HuH-7.5 (cell line): Measurements from ENCODE around the gene CETP.
"Not testable (repeated sequence)": the region's sequence is repeated elsewhere in the genome, so short reads cannot be mapped to it uniquely, and the experiment has no call there.

Source experiments
- DNase-seq: peaks from one replicate; pipeline ENCODE4 v3.0.0; 2011; ENCODE audit warnings: low spot score

Gene CETP

DNA sequence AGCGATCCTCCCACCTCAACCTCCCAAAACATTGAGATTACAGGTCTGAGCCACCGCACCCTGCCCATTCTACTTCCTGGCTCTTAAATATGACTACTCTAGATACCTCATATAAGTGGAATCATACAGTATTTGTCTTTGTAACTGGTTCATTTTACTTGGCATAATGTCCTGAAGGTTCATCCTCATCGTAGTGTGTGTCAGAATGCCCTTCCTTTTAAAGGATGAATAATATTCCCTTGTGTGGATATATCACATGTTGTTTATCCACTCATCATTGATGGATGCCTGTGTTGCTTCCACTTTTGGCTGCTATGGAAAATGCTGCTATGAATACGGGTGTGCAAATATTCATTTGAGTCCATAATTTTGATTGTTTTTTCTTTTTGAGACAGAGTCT, 5.7 kb upstream of the CETP start:
- DNase-seq = no peak

DNA sequence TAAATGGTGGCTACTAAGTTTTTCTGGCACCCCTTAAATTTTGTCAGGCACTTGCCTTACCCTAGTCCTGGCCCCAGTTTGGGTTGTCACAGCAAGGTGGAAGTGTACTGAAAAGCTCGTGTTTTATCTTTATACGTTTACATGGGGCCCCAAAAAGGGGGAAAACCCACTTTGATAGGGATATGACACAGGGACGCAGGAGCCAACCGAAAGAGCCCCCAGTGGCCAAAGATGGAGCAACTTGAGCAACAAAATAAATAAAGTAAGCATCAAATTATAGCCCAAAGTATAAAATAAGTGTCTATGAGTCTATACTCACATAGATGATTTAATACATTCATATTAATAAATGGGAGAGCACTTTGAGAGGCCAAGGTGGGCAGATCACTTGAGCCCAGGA, 5.0 kb upstream of the CETP start:
- DNase-seq = no peak

DNA sequence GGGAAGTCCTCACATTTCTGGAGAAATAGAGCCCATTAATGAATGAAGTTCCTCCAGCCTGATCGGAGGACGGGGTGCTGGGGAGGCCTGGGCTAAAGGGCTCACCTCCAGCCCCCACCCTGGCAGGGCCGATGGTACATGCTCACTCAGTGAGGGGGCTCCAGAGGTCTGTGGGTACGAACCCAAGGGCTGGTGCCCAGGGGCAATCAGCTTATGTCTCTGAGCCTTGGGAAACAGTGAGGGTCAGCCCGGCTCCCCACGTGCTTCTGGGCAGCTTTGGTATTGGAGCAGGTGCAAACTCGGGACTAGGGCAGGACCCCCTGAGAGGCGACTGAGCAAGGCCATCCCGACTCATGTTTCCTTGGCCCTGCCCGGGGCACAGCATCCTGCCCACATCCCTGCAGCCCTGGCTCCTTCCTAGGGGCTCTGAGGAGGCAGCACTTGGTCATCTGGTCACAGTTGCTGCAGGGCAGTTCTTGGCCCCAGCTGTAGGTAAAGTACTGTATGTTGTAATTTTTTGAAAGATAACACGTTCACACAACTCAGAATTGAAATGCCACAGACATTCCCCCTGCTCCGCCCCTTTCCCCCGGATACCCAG, 969 bp upstream of the CETP start:
- no peak for DNase-seq

DNA sequence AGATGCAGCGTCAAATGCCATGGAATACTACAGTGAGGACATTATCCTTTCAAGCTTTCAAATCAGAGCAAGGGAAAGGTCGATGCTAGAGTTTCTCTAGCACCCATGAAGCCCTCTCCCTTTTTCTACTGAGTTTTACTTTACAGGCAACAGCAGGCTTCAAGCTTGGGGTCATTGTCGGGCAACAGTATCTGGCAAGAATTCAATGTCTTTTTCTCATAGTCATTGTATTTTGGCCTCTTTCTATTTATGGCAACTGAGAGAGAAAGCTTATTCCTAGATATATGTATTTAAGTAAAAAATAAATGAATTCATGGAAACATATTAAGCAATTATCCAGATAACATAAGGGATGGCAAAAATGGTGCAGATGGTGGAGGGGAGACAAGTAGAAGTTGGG, 364 bp upstream of the CETP start:
- DNase-seq = no peak

DNA sequence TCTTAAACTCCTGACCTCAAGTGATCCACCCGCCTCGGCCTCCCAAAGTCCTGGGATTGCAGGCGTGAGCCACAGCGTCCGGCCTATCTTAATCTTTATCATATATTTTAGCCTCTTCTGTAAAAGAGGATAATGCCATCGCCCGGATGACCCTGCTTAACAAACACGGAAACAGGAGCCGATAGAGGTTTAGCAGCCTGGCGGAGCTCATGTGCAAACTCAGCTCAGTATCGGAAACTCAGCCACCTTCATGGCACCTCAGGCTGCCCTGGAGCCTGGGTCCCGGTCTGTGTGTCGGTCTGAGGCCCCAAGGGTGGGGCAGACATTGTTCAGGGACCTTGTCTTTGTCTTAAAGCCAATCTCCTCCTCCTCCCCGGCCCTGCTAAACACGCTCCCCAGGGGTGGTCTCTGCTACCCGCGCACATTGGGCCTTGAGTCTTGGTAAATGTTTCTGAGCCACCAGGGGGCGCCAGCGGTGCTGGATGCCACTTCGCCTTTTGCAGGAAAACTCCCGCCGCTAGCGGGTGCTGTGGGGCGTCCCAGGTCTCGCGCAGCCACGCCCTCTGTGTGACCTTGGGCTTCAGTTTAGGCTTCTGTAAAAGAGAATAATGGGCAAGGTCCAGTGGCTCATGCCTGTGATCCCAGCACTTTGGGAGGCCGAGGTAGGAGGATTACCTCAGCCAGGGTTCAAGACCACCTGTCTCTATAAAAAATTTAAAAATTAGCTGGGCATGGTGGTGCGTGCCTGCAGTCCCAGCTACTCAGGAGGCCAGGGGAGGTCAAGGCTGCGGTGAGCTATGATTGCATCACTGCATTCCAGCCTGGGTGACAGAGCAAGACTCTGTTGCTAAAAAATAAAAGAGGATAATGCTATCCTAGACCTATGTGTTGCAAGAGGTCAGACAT, 2.7 kb downstream of the CETP start:
- DNase-seq = no peak

DNA sequence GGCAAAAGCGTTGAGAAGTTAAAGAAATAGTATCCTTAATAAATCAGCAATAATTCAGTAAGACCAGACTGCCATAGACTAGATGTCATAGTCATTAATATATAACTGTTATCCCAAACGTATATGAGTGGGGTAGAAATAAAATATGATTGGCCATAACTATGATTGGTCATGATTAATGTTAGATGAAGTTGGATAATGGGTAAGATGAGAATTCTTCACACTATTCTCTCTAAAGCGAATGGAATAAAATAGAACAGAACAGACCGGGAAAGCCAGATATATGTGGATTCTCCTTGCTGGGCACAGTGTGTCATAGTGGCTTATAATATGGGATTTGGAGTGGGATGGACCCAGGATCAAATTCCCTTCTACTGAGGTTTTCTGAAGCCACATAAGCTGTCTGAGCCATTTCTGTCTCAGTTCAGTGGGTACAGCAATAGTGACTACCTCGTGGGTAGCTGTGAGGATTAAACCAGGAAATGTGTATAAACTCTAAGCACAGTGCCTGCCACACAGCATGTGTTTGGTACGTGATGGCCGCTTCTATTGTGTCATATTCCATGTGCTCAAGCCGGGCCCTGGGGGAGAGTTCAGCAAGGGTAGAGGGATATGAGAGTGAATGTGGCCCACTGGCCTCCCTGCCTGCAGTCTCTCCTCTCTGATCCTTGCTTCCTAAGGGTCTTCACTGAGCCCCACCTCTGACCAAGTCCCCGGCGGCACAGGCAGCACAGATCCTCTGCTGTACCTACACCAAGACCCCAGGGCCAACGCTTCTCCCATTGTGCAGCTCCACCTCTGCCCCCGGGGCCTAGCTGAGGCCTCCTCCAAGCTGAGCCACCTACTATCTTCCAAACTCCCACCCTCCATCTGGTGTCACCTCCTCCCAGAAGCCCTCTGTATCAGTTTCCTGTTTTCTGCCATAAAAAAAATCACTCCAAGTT, 3.7 kb downstream of the CETP start:
- no peak for DNase-seq

DNA sequence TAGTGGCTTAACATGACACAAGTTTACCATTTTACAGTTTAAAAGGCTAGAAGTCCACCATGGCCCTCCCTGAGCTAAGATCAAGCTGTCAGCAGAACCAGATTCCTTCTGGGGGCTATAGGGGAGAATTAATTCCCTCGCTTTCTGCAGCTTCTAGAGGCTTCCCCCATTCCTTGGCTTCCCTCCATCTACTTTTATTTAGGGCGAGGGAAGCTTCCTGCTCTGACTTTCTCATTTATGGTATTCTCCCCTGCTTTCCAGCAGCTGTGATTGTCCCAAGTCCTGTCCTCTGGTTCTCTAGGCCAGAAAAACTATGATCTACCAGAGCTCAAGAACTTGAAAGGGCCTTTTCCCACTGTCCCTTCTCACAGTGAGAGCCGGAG, 4.3 kb downstream of the CETP start:
- DNase-seq = no peak

DNA sequence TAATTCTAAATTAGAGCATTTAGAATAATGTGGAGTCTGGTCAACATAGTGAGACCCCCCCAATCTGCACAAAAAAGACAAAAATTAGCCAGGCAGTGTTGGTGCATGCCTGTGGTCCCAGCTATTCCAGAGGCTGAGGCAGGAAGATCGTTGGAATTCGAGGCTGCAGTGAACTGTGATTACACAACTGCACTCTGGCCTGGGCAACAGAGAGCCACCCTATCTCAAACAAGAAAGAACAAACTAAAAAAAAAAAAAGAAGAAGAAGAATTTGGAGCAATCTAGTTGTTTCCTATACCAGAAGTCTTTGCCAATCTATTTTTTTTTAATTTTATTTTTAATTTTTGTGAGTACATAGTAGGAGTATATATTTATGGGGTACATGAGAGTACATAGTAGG, 6.0 kb downstream of the CETP start:
- no peak for DNase-seq

DNA sequence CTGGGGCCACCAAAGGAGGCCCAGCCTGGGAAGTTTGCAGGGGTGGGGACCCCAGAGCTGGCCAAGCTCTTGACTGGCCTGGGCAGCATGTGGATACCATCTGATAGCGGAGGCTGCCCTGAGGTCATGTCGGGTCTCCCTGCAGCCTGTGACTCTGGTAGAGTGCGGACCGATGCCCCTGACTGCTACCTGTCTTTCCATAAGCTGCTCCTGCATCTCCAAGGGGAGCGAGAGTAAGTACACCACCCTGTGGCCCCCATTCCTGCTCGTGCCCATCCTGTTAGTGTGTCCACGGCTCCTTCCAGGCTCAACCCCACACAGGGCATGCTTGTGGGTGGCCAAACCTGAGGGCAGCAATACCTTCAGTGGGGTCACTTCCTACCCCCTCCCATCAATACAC, 8.0 kb downstream of the CETP start:
- DNase-seq = no peak

DNA sequence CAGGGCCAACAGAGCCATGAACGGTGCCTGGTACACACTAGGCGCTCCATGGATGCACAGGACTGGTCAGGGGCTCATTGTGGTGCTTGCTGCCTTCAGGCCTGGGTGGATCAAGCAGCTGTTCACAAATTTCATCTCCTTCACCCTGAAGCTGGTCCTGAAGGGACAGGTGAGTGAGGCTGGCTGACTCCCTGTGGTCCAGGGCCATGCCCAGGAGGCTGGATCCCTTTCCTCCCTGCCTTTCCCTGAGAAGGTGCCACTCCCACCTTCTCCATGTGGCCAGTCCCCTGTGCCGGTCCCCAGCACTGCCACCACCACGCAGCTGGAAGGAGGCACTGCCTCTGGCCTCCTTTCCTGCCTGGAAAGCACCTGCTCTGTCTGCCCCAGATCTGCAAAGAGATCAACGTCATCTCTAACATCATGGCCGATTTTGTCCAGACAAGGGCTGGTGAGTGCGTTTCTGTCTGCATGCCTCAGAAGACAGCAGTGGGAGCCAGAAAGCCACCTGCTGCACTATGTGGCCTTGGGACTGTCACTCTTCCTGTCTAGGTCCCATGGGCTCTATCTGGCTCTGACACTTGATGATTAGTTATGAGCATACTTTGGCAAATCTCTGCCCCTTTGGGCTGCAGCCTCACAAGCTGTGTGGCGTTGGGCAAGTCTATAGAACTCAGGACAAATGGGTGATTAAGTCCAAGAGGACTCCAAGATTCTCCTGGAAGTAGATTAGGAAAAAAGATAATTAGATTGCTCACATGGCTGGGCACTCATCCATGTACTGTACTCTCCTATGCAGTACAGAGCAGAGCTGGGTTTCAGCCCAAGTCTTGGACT, 9.4 kb downstream of the CETP start:
- DNase-seq = no peak

DNA sequence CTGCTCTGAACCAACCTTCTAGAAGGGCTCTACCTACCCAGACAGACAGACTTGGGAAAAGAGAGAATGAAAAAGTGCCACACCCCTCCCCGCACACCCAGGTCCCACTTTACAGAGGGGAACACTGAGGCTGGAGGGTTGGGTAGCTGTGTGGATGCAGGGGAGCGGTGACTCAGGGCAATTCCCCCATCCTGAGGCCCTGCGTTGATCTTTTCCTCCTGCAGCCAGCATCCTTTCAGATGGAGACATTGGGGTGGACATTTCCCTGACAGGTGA, 10.0 kb downstream of the CETP start:
- DNase-seq = no peak

DNA sequence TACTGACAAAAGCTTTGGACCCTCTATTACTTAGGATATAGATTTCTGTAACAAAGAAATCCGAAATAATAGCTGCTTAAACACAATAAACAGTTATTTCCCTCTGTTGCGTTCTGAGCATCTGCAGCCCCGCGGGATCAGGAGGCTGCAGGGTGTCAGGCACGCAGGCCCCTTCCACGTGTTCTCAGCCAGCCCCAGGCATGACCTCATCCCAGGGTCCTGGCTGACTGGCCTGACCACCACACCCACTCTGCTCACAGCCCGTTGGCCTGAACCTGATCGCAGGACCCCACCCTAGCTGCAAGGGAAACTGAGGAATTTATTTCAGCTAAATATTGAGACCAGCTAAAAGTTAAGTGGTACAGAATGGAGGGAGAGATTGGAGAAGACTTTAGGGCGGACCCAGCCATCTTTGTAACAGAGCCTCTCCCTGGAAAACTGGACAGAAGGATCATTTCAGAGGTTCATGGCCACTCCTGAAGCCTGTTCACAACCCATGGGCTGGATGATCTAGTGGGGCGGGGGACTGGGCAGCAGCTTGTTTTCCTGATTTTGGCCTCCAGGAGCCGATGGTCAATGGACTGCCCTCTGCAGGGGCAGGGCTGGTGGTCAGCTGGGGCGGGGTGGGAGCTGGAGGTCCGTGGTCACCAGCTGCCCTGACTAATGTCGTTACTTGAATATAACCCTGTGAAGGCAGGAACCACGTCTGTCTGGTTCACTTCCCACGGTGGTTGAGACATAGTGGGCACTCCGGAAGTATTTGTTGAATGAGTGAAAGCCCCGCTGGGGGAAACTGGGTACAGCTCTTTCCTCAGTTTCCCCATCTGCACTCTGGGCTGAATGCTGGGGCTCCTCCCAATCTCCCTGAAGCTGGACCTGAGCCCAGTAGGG, 10.9 kb downstream of the CETP start:
- no peak for DNase-seq

DNA sequence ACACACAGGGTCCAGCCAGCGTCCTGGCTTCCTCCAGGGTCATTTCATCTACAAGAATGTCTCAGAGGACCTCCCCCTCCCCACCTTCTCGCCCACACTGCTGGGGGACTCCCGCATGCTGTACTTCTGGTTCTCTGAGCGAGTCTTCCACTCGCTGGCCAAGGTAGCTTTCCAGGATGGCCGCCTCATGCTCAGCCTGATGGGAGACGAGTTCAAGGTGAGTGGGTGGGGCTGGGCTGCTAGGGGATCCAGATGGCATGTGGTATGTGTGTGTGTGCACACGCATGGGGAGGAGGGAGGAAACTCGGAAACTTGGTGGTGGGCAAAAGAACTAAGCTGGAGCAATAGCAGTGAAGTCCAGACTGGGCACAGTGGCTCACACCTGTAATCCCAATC, 11.5 kb downstream of the CETP start:
- DNase-seq = no peak

DNA sequence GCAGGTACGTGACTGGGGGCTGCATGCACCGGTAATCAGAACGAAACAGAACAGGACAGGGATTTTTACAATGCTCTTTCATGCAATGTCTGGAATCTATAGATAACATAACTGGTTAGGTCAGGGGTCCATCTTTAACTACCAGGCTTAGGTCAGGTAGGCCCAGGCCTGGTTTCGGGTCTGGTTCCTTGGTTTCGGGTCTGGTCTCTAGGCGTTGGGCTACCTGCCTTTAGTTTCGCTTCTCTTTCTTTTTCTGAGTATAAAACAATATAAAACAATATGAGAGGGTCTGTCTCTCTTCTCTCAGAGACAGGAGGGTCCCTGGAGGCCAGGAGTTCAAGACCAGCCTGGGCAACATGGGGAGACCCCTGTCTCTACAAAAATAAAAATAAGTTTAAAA, 12.1 kb downstream of the CETP start:
- DNase-seq = not testable (repeated sequence)

DNA sequence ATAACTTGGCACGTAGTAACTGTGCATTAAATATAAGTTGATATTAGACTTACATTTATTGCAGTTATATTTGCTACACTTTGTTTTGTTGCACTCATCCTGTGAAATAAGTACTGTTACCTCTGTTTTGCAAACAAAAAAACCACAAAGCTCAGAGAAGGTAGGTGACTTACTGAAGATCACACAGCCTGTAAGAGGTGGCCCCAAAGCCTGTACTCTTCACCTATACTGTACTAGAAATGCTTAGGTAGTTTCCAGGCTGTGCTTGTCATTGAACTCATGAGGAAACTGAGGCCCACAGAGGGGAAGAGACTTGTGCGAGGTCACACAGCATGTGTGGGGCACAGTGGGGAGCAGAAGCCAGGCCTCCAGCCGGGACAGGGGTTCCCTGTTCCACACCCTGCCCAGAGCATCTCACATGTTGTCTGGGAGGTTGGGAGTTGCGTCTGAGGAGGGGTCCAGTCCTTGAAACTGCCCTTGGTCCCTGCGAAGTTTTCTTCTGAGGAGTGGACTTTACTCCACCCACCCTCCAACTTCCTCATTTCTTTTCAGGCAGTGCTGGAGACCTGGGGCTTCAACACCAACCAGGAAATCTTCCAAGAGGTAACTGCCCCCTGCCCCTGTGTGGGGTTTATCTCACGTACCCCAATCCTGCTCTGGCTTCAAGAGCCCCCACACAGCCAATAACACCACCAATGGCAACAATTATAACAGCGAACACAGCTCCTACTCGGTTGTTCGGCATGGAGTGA, 13.0 kb downstream of the CETP start:
- DNase-seq = no peak

DNA sequence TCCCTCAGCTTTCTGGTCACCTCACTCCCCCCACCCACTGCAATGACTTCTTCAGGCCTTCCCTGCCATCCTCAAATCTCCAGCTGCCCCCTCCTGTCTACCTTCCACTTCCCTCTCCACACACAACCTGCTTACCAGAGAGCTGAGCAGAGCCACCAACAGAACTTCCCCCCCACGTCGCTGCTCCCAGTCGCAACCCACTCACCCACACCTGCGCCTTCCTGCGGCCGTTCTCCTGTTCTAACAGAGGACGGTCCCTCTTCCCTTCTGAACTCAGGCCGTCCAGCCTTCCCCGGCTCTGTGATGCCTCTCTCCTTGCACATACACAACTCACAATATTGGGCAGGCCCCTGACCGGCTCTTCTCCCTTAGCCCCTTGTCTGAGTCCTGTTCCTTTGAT, 14.0 kb downstream of the CETP start:
- no peak for DNase-seq

DNA sequence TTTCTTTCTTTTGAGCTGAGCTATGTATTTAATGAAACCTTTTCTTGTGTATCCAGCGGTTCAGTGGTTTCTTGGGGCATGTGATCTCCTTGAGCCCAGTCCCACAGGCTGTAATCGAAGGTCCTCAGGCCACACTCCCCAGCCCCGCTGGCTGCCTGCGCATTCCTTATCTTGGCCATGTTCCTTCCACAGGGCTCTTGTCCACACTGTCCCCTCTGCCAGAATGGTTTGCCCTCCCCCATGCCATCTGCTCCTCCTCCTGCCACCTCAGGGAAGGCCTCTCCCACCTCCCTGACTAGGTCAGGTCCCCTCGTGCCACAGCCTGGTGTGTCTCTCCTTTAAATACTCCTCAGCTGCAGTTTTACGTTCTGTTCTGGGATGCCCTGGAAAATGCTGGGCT, 15.5 kb downstream of the CETP start:
- DNase-seq = no peak

DNA sequence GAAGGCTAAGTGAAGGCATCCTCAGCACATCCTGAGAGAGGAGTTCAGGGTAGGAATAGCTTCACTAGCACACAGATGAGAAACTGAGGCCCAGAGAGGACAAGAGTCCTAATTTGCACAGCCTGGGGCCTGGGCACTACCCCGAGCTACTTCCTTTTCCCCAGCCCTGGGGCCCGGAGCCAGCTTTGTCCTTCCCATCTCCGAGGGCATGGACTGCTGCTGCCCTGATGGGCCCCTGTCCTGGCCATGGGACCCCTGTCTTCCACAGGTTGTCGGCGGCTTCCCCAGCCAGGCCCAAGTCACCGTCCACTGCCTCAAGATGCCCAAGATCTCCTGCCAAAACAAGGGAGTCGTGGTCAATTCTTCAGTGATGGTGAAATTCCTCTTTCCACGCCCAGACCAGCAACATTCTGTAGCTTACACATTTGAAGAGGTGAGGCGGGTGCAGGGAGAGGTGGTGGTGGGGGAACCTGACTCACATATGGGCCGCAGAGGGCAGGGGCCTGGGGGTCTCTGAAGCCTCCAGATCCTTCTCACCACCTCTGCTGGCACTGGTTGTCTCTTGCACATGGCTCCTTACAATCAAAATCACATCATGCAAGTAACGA, 16.2 kb downstream of the CETP start:
- DNase-seq = no peak

DNA sequence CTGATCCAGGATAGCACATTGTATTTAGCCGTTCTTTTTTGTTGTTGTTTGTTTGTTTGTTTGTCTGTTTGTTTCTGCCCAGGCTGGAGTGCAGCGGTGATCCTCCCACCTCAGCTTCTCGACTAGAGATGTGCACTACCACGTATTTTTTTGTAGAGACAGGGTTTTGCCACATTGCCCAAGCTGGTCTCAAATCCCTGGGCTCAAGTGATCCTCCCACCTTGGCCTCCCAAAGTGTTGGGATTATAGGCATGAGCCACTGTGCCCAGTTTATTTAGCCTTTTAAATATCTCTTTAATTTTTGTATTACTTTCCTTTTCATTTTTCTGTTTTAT, 18.4 kb downstream of the CETP start:
- no peak for DNase-seq
